Globus pallidus (tissue), 1 donor: ENCODE data around the gene GCN1.
"Not testable (repeated sequence)": the region's sequence is repeated elsewhere in the genome, so short reads cannot be mapped to it uniquely, and the experiment has no call there.

Experiments
- DNase-seq: peaks from one replicate; pipeline ENCODE4 v3.0.0-alpha.2; 2015; ENCODE audit warnings: low spot score

Gene GCN1

DNA sequence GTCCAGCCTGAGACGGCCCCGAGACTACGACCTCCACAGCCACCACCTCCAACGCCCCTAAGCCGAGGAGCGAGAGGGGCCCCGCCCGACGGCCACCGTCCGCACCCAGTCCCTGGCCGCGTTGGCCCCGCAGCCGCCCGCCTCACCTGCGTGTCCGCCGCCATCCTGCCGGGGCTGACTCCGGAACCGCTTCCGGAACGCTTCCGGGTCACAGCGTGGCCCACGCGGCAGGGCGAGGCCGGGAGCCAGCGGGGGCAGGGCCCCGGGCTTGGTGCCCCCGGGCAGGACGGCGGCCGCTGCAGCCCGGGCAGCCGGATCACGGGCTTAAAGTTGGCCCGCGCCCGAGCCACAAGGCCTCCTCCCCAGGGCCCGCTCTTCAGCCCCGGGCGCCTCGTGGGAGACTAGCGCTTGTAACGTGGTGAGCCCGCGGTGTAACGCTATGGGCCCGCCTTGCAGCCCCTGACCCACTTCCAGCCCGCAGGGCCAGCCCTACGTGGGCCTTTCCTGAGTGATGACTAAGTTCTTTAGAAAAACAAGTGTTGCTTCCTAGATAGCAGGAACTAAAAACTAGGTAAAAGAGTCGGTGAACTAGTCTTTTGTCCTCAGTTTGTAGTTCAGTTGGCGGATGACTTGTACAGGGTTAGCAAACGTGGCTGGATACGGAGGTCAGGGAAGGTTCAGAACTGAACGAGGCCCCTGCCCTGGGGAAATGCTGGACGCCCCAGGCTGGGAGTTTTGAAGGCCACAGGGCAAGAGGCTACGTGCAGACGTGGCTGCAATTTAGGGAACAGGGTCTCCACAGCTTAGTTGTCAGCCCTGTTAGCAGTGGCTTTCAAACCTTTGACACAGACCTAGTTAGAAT is at the start of gene GCN1:
TSS of gene GCN1 (minus strand) at position 182 of the 862 bp plus-strand sequence. CDS start at position 164, 18 bp downstream.
- peak; percentile 75 for DNase-seq

DNA sequence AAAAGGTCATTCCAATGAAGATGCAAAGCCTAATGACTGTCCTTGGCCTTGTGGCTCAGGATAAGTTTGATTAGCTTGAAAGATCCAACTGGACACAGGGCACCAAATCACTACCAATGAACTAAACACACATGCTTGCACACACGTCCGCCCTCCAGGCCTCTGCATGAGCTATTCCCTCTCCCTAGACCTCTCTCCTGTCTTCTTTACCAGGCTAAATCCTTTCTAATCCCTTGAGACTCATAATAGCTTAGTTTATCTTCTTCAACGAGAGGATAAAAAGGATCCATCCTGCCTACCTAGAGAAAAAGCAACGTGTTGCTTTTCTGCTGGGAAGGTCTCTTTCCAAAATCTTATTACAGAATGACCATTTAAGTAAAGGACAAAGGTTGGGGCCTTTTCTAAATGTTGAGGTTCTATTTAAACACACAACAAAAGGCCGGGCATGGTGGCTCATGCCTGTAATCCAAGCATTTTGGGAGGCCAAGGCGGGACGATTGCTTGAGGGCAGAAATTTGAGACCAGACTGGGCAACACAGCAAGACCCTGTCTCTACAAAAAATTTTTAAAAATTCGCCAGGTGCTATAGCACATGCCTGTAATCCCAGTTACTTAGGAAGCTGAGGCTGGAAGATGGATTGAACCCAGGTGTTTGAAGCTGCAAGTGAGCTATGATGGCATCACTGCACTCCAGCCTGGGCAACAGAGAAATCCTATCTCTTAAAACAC is 48.6 kb upstream of the GCN1 start:
- no peak for DNase-seq

DNA sequence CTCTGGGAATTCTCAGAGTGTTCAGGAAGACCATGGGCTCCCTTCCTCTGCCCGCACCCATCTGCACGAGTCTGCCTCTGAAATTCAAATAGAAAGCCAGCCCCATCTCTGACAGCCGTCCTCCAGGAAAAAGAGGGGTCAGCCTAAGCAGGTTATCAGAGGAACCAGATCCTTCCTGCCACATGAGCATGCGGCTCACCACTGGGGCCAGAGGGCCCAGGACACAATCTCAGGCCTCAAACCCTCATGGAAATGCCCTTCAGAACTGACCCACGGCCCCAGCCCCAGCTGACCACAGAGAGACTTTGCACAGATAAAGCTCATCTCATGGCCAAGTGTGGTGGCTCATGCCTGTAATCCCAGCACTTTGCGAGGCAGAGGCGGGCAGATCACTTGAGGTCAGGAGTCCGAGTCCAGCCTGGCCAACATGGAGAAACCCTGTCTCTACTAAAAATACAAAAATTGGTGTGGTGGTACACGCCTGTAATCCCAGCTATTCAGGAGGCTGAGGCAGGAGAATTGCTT is 47.8 kb upstream of the GCN1 start:
- no peak for DNase-seq

DNA sequence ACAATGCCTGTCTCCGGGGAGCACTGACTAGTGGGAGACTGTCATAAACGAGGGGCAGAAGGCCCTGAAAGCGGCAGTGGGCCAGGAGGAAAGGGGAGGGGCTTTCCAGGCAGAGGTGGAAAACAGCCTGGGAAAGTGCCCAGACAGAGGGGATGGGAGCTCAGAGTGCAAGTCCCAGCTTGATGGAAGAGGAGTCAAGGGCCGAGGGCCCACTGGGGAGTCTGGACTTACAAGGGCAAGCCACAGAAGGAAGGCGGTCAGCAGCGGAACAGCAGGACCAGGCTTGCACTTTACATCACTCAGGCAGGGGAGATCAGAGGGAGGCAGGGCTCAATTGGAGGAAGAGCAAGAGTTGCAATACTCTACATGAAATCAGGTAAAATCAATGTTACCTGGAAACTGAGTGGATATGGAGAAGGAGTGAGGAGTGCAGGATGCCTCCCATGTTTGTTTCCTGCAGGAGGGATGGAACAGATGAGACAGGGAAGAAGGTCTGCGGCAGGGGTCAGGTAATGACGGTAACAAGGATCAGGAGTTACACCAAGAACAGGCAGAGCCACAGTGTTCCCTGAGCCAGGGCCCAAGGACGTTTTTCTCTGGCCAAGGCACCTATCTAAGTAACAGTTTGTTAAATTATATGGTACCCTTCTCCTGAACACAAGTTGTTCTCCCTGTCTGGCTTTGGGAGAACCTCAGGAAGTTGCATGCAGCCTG is 47.2 kb upstream of the GCN1 start:
- DNase-seq: no peak

DNA sequence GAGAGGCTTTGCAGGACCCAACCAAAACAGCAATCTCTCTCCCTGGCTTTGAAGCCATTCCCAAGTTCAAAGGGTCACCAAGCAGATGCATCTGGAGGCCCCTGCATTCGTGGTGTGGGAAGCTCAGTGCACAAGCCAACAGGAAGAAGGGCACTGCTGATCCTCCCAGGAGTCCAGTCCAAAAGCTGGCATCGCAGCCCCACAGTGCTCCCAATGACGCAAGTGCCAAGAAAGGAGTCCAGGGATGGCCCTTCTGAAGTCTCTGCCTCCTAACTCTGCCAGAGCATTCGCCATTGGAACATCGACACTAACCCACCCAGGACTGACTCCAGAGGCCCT is 45.9 kb upstream of the GCN1 start:
- DNase-seq: no peak

DNA sequence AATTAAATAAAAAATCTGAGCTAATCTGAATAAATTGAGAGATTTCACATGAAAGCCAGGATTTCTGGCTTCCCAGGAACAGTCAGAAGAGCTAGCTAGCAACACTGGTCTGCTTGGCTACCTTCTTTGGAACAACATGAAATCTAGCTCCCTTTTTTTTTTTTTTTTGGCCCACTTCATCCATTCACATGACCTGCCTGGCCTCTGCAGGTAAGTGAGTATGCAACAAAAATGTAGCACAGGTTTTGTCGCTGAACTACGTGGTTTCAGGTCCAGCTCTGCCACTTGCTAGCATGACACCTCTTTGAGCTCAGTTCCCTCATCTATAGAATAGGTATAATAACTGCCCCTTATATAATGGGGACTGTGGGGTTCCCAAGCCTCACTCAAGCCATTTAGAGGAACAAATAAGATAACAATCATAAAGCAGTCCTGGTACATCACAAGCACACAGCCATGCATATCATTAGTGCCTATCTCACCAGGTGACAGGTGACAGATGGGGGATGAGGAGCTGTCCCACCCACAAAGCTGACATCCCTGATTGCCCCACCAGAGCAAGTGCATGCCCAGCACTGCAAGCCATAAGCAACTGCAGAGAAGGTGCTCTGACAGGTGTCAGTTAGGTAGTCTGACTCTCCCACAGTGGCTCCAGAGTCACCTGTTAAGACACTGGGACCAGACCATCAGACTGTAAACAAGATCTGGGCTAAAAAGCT is 45.4 kb upstream of the GCN1 start:
- DNase-seq: no peak

GRCh38 chr12:120238839-120239445 is 44.4 kb upstream of the GCN1 start:
- DNase-seq: no peak

GRCh38 chr12:120238217-120238616 is 43.7 kb upstream of the GCN1 start:
- no peak for DNase-seq

- DNase-seq: no peak
These were observed 43.1 kb upstream of the GCN1 start for GRCh38 chr12:120237360-120238171.

DNA sequence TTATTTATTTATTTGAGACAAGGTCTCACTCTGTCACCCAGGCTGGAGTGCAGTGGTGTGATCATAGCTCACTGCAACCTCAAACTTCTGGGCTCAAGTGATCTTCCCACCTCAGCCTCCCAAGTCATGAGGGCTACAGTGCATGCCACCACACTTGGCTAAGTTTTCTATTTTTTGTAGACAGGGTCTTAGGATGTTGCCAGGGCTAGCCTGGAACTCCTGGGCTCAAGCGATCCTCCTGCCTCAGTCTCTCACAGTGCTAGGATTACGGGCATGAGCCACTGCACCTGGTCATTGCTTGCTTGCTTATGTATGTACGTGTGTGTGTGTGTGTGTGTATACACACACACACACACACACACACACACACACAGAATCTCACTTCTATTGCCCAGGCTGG is 42.3 kb upstream of the GCN1 start:
- DNase-seq: not testable (repeated sequence)

DNA sequence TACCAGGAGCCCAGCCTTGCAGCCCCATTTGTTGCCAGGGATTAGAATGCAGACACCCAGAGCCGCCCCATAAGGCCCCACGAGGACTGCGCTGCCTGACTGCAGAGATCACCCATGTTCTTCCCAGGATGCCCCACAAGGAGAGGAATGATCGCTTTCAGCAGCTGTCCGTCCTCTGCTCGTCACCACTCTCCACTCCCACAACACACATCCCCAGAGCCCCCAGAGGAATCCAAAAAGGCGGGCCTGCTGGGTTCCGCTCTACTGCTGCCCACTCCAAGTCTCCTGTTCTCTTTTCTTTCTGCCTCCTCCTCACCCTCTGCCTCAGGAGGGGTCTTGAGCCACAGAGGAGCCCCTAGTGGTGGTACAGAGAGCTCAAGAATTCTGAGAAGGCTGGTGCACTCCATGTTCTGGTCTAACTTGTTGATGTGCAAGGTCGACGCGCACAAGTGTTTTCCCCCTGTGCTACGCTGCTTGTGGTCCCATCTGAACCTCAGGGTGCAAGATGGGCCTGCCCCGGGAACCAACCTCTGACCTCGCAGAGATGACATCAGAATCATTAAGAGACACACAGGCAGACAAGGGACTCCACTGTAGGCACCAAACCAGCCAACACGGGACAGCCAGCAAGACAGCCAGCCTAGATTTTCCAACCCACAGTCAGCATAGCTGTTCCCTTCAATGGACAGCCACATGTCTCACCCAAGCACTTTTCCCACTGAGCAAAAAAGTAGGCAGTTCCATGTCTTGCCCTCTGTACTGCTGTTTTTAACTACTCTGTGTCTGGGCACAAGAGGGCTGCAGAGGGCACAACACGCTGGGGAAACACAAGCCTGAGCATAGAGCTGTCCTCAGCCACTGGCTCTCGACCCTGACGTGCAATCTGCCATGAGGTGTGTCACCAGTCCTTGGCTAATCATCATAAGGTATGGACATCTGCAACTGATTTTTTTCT is 41.1 kb upstream of the GCN1 start:
- no peak for DNase-seq

DNA sequence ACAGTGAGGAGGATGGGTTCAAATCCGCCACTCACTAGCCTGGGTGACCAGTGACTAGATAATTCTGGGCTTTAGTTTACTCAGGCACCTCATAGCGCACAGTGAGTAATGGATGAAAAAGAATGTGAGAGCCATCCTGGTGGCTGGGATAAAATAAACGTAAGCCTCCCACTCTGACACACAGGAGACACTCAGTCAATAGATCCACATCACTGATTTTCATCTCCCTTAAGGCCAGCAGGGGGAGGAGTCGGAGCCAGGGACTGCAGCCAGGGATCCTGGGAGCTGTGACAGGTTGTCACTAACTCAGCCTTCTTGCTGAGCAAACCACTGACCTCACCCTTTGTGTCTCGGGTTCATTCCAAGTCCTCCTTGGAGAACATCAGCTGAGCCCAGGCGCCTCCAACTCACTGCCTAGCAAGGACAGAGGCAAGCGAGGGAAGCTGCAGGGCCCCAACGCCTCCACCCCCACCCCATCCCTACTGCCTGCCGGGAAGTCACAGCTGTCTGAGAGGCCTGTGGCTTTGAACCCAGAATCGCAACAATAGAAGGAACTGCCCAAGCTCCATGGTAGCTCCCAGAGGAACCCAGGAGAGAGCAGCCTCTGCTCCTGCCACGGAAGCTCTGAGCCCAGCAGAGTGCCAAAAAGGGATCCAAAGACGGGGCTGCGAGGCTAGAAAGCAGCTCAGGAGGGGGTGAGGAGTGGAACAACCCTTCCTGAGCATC is 40.3 kb upstream of the GCN1 start:
- DNase-seq: peak; percentile 87

GRCh38 chr12:120231316-120232011 is 36.9 kb upstream of the GCN1 start:
- DNase-seq: no peak

DNA sequence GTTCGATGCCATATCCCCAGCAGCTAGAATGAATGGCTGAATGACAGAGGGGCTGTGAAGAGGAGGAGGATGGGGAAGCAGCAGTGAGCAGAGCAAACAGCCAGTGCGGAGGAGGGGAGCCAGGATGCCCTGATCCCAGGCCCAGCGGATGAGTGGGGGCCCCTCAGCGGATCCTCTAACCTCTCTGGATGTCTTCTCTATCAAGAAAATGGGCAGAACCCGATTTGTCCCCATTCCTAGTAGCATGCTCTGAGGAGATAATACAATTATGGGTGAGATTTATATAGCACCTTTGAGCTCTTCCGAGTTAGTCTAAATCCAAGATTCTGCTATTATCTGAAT is 36.4 kb upstream of the GCN1 start:
- DNase-seq: no peak

- DNase-seq: no peak
These were observed 35.9 kb upstream of the GCN1 start for GRCh38 chr12:120230326-120230973.

DNA sequence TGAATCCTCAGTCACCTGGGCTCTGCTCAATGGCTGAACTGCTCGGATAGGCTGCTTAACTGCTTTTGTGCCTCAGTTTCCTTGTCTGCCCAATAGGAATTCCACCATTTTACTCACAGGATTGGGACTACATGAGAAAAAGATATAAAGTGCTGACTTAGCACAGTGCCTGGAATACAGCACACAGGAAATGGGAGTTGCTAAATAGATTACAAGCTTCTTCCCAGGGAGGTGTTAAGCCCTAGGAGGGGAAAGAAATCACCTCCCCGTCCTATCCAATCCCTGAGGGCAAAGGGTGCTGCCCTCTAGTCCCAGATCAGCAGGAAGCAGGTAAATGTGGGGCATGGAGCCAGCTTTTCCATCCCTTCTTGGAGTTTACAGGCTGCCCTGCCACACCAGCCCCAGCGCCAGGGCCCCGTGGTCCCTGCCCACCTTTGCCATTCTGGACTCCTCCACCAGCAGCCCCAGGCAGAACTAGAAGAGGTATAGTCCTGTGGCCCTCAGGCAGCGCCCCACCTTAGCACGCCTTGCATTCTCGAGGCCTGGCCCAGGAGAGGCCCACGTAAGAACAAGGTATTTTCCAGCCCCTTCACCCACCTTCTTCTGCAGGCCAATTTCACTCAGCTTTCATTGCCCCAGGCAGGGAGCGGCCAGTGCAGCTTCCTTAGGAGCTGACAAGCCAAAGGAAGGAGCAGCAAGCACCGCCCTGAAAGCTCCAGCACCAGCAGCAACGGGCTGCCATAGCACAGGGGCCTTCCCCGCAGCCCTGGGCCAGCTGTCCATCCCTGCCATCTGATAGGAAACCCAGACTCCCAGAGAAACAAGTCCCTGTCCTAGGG is 35.2 kb upstream of the GCN1 start:
- no peak for DNase-seq

GRCh38 chr12:120229071-120229486 is 34.6 kb upstream of the GCN1 start:
- no peak for DNase-seq
